Subcutaneous adipose tissue (tissue), 4 donors: ENCODE measurements around the gene IL10RA. TPM values are rescaled to one million over a fixed set of nuclear protein-coding genes. Genes with fewer than 3 reads are reported as not detected.

Experiments
- total RNA-seq, 4 donors: library from RNA; depleted of rRNA; stranded (reverse); fragments of >200 nt; gene quantifications; one replicate each; pipeline ENCODE4 v1.1.0, GENCODE V29; 2016
- TF ChIP-seq, protein P1 (sequence below): fragments of 450-650 bp; IDR thresholded peaks from one replicate; pipeline ENCODE4 v1.5.1; 2016; ENCODE audit warnings: low read depth, mild to moderate bottlenecking, control low read depth, antibody characterized with exemption, moderate library complexity

The IL10RA gene
- total RNA-seq = 100 to 1,000 TPM in 1 of 4 donors, 10 to 100 TPM in 3; 31.3 to 101 (median 48.6) TPM

- TF ChIP-seq, protein P1, sequence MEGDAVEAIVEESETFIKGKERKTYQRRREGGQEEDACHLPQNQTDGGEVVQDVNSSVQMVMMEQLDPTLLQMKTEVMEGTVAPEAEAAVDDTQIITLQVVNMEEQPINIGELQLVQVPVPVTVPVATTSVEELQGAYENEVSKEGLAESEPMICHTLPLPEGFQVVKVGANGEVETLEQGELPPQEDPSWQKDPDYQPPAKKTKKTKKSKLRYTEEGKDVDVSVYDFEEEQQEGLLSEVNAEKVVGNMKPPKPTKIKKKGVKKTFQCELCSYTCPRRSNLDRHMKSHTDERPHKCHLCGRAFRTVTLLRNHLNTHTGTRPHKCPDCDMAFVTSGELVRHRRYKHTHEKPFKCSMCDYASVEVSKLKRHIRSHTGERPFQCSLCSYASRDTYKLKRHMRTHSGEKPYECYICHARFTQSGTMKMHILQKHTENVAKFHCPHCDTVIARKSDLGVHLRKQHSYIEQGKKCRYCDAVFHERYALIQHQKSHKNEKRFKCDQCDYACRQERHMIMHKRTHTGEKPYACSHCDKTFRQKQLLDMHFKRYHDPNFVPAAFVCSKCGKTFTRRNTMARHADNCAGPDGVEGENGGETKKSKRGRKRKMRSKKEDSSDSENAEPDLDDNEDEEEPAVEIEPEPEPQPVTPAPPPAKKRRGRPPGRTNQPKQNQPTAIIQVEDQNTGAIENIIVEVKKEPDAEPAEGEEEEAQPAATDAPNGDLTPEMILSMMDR = no peak
Measured at GRCh38 chr11:117985953-117986887, at the start of gene IL10RA. Gene IL10RA, plus strand, starts transcription at chr11:117986394. Its CDS starts 74 bp downstream, at chr11:117986468.

DNA sequence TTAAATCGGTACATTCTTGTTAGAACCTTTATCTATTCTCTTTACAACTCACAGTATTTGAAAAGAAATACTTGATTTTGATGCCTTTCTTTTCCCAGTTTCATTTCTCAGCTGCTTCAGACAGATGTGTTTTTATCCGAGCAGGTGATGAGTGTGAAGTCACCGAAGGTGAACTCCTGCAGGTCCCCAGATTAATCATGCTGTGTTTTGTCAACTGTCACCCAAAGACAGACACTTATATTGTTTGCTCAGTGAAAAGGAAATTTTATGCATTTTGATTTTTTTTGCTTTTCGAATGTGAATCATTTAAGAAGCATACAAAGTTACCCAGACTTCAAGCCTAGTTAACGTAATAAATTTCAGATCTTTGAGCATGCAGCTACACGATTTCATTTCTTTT, 49.2 kb upstream of the IL10RA start:
- TF ChIP-seq, protein P1 = no peak

GRCh38 chr11:117940736-117941135, 45.5 kb upstream of the IL10RA start:
- TF ChIP-seq, protein P1 = no peak

- TF ChIP-seq, protein P1 = no peak
Measured at GRCh38 chr11:117941163-117941707, 45.0 kb upstream of the IL10RA start.

DNA sequence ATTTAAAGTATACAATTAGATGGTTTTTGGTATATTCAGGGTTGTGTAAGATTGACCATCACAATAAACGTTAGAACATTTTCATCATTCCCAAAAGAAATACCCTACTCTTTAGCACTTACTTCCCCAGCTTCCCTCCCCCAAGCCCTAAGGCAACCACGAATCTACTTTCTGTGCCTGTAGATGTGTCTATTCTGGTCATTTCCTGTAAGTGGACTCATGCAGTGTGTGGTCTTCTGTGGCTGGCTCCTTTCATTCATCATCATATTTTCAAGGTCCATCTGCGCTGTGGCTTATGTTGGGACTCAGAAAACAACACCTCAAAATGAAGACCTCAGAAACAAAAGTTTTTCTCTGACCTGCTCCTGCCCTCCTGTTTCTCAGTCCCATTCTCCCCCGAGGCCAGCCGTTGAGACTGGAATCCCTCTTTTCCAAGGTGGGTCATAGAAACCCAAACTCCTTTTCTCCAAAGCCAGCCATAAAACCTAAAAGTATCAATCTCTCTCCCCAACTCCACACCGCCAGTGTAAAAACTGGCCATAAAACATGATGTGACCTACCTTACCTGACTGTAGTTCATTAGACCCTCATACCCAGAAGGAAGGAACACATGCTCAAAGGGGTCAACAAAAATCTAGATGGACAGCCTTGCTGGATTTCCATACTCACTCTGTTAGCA, 44.1 kb upstream of the IL10RA start:
- TF ChIP-seq, protein P1 = no peak

DNA sequence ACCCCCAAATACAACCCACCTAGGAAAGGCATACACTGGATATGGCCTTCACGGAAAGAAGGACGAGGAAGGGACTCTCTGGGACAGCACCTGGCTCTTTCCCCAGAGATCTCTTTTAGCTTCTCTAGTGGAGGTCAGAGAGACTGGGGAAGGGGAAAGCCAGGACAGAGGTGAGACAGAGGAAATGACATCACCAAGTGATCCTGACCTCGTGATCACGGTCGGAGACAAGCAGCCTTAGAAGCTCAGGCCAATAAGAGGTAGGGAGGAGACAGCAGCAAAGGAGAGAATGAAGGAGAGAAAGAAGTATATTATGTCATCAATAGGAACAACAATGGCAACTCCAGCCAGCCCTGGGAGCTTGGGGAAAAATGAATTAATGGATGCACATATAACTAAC, 41.6 kb upstream of the IL10RA start:
- TF ChIP-seq, protein P1 = no peak
